H1 (cell line): ENCODE data around the gene CTXN1. TPM values are rescaled to one million over a fixed set of nuclear protein-coding genes. Genes with fewer than 3 reads are reported as not detected.

Source experiments
- RFX5 ChIP-seq: IDR thresholded peaks from 2 replicates; pipeline ENCODE4 v1.6.1; 2011; ENCODE audit warnings: low read depth, low read length, improper control_type of control experiment, borderline replicate concordance
- TCF12 ChIP-seq: IDR thresholded peaks from 2 replicates; pipeline ENCODE4 v1.6.1; 2011; ENCODE audit warnings: low read depth, mild to moderate bottlenecking, low read length
- YY1 ChIP-seq: IDR thresholded peaks from 2 replicates; pipeline ENCODE4 v1.6.1; 2011; ENCODE audit warnings: low read depth, mild to moderate bottlenecking, low read length
- polyA plus RNA-seq, 7 experiments: library from polyadenylated mRNA; depleted of rRNA in 3 of 7; stranded (reverse) in 5 of 7; unstranded in 2 of 7; fragments of >200 nt in 5 of 7; fragments of 200-250 nt in 2 of 7; gene quantifications; 1 replicate in 5 of 7; 2 replicates in 1 of 7; 4 replicates in 1 of 7; pipeline versions ENCODE4 v1.2.1 to v1.2.3, GENCODE V29; 2011 to 2013; ENCODE audit warnings: missing spikeins in 2 of 7, mixed read lengths in 2 of 7
- total RNA-seq: library from RNA; stranded (reverse); fragmentation: NEBNext Ultra II Directional; extraction: Animal tissue kit (Norgen Biotek cat#: 25700); gene quantifications from 2 replicates; pipeline ENCODE4 v1.2.1, GENCODE V29; 2021

CTXN1 gene
- total and polyA plus RNA-seq, 2 of the 8 experiments (the other 6 are each of a cell fraction or from before 2014, with no cell fraction given) = 16.4 to 58.0 TPM

DNA sequence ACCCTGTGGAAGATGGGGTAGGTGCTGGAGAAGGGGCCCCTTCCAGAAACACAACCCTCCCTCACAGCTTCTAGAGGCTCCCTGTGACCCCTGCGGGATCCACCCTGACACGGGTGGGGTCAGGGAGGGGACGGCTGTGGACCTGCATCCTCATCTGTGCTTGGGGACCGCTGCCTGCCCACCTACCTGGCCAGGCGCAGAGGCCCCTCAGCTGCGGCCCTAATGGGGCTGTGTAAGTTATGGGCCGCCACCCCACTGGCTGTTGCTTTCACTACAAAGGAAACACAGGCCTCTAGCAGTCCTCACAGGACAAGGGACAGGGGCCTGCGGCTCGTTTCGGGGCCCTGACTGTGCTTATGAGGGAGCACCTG lies 7.0 kb upstream of the CTXN1 start (continued):
- TF ChIP-seq RFX5 = no peak
- TF ChIP-seq TCF12 = no peak
- no peak for TF ChIP-seq YY1
